Left colon (tissue), 2 donors: Measurements from ENCODE around the gene USP25. TPM values are rescaled to one million over a fixed set of nuclear protein-coding genes. Genes with fewer than 3 reads are reported as not detected.
A peak's percentile ranks its signal among the peaks of the same experiment; 100 is the strongest.
"Not testable (repeated sequence)": the region's sequence is repeated elsewhere in the genome, so short reads cannot be mapped to it uniquely, and the experiment has no call there.

ENCODE experiments used
- ATAC-seq: fragments of 200-7000 bp; cut with Tn5 transposase; one replicate; pipeline ENCODE4 v1.9.1; 2020; ENCODE audit warnings: mild to moderate bottlenecking, moderate library complexity
- DNase-seq, 2 donors: peaks; one replicate each; pipeline ENCODE4 v3.0.0-alpha.2; 2020
- intact Hi-C, 2 donors: fragments of 100-400 bp; cut with DNase I in 1 of 2; cut with micrococcal nuclease in 1 of 2; formaldehyde crosslinking; loops; one replicate each; pipeline versions ENCODE4 v1.11.2 to v1.14.0; 2022; cut with DNase I, micrococcal nuclease
- total RNA-seq, 2 donors: library from RNA; stranded (reverse); fragmentation: NEBNext Ultra II Directional; extraction: Animal tissue kit (Norgen Biotek cat#: 25700); gene quantifications; one replicate each; pipeline ENCODE4 v1.2.1, GENCODE V29; 2021
- donor health status: DM: no; HTN: no; CAD: no.
- donor health status: DM: yes; HTN: yes; CAD: no.

USP25 gene
- total RNA-seq, 2 donors from 2014 or later, result 33.8 to 38.9 TPM

- intact Hi-C loops, result no loop called here
- ATAC-seq (no peak), DNase-seq (no peak)
Measured at GRCh38 chr21:15728046-15728445, 1.7 kb upstream of the USP25 start.

DNA sequence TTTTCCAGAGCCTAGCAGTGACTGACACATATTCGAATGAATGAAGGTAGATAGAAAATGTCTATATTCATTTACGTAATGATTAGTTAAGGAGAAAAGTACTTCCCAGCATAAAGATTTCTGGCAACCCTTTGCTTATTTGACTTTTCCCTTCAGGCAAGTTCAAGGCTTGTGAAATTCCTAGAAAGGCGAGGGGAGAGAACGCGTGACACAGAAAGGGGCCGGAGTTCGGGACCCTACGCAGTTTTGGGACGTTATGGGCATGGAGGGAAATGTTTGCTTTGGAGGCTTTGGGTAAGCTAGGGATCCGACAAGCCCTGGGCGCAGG, 472 bp upstream of the USP25 start:
- no peak for DNase-seq
- intact Hi-C loops, result no loop called here
- no peak for ATAC-seq

DNA sequence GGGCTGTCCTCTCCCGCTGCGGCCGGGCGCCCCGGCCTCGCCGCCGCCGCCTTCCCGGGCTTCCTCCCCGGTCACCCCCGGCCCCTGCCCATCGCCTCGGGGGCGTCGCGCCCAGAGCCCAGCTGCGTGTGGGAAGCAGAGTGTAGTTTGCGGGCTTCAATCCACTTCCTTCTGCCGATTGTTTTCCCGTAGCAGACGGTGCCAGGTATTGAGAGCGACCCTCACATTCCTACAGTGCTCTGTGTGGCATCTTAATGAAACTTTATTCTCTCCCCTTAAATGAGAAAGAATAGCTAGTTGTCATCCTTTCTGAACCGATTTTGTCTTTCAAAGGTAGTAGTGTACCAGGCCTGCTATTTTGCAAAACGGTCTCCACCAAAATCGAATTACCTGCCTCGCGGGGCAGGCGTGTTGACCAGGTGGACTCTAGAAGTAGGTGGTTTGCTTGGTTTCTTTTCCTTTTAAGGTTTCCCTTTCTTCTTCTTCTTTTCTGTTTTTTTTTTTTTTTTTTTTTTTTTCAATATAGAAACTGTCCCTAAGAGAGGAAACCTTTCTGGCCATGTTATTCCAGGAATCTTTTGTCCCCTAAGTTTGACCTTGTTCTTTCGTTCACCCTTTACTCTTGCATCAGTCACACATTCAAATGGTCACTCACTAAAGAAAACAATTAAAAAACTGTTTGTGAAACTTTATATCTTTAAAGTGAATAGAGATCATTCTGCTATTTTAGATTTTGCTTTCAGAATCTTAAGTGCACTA, 881 bp downstream of the USP25 start:
- DNase-seq (peak in 1 of 2 donors; percentile 58), ATAC-seq (peak; percentile 11)
- intact Hi-C loops, result loop anchor here in 1 of 2 donors (5.0 kb wide), 1 partner anchor 97 kb away; no protein-coding TSS in a partner anchor

DNA sequence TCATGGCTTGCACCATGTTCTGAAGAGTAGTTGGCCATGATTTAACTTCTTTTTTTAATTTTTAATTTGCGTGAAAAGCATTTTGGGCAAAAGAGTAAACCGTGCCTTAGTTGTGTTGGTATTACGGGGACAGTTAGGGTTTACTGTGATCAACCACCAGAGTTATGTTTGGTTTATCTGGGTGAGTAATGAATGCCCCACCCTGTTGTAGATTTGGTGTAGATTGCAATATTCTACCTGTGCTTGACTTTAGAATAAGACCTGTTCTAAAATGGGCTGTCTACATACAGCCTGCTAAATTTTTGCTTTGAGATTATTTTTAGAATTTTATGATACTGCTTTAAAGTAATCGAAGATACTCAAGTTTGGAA, 1.4 kb downstream of the USP25 start:
- DNase-seq (no peak), ATAC-seq (peak; percentile 24)
- intact Hi-C loops, result loop anchor here in 1 of 2 donors (5.0 kb wide), 1 partner anchor 96 kb away; no protein-coding TSS in a partner anchor

DNA sequence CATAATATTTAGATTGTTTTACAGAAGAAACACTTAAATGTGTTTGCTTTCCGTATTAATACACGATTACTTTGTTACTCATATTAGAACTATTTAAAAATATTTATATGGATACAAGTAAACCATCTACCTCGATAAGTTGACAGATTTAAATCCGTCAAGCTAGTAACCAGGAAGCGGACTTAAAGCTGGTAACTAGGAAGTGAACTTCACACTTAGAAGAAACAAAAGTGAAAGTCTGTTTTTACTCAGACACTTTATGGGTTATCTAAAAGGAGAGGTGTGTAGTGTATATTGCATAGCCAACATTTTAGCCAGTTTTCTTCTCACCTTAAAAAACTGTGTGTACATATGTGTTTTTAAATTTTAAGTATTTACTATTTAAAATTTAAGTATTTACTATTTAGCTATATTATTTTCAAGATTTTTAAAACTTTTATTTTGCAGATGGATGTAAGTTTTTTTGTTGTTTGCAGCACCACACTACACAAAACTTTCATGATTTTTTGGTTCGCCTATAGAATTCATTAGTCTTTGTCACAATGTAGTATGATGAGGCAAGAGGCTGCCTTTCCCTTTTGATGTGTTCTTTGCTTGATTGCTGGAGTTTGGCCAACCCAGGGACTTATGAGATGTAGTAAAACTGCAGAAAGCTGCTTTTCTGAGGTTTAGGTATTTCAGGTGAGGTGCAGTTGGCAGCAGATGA, 2.7 kb downstream of the USP25 start:
- ATAC-seq, result peak; percentile 57
- no peak for DNase-seq
- intact Hi-C loops, result loop anchor here in 1 of 2 donors (5.0 kb wide), 1 partner anchor 95 kb away; no protein-coding TSS in a partner anchor

DNA sequence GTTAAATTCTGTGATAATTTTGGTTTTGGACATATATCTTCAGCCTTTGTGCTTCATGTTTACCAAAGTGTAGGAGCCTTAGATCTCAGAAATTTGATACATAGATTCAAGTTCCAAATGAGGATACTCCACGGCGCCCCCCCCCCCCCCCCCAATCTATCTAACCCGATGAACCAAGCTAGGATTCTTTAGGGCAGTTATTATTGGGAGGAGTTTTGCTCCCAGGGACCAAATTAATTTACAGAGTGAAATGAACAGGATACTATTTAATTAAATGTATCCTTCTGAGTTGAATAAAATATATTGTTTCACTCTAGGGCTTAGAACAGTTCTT, 3.2 kb downstream of the USP25 start:
- ATAC-seq, result no peak
- no peak for DNase-seq
- intact Hi-C loops, result loop anchor here in 1 of 2 donors (5.0 kb wide), 1 partner anchor 94 kb away; no protein-coding TSS in a partner anchor

DNA sequence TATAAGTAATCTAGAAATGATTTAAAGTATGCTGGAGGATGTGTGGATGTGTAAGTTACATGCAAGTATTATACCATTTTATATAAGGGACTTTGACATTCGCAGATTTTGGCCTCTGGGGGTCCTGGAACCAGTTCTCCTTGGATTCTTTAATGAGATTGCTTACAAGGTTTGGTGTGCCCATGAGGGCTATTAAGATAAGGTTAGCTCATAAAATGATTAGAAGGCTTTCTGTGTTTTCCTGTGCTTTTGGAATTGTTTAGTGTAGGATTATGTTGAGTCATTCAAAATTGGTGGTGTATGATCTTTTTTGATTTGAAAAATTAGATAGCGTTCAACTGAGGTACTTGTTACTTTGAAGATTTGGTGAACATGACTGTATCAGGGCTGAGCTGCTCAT, 5.6 kb downstream of the USP25 start:
- DNase-seq (no peak), ATAC-seq (no peak)
- intact Hi-C loops, result no loop called here

- intact Hi-C loops, DNase-seq: not testable (repeated sequence)
- peak; percentile 15 for ATAC-seq
Measured at GRCh38 chr21:15735931-15736330, 6.1 kb downstream of the USP25 start.

- intact Hi-C loops, ATAC-seq, DNase-seq: not testable (repeated sequence)
Measured at GRCh38 chr21:15738779-15739178, 9.0 kb downstream of the USP25 start.

- intact Hi-C loops, result no loop called here
- no peak for DNase-seq
- ATAC-seq, result no peak
Measured at GRCh38 chr21:15740383-15740782, 10.6 kb downstream of the USP25 start.

- intact Hi-C loops, result no loop called here
Measured at GRCh38 chr21:15741510-15741909, 11.7 kb downstream of the USP25 start.

DNA sequence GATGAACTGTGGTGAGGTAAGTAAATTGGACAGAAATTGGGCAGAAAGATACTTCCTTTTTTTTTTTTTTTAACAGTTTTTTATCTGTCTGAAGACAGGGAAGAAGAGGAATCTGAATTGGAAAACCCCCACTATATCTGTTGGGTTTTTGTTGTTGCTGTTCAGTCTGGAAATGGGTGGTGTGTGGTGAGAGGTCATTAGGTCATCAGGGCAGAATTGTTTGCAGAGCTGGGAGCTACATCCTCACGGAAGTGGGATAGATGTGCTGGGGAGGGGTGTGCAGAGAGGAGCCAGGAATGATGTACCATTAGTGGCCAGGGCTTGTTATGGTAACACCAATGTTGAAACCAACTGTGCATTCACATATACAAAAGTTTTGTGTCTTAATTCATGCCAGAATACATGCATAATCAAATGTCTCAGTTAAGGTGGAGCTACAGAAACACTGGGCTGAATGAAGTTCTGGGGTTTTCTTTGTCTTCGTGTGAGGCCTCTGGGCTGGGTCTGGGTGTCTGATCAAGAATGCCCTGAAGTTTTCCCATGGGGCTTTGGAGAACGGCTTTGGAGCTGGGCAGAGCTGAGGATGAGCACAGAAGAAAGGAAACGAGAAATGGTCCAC, 12.4 kb downstream of the USP25 start:
- DNase-seq (no peak), ATAC-seq (no peak)
- intact Hi-C loops, result no loop called here

More at GRCh38 chr21:15741510-15741909, 11.7 kb downstream of the USP25 start:
- DNase-seq (no peak), ATAC-seq (no peak)

DNA sequence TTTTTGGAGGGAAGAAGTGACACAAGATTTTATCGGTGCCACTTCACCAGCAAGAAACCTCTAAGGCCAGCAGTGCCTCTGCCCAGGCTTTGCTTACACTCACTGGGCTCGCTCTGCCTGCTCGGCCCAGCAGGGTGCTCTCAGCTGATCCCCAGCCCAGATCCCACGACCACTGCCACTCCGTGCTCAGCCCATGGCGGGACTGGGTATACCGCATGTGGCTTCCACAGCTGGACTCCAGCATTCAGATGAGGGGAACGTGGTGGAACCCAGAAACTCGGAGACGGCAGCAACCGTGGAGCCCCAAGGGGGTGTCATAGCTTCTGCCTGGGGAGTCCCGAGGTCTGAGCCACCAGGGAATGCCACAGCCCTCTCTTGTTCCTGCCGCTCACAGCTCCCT, 12.9 kb downstream of the USP25 start:
- ATAC-seq, result peak; percentile 21
- intact Hi-C loops, result no loop called here

DNA sequence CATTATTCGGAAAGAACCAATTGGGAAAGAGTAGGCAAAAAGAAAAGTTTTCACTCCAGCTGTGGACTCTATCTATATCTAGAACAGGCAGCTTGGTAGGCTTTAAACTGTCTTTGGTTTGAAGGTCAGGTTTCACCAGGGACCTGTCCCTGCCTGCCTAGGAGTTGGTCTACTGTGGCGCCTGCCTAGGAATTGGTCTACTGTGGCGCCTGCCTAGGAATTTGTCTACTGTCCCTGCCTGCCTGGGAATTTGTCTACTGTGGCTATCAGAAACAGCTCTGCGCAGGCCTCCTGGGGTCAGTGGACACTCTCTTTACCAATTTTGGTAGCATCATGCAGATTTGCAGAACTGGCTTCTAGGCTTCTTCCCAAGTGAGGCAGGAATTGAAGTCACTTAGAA, 13.8 kb downstream of the USP25 start:
- DNase-seq (no peak), ATAC-seq (peak; percentile 13)
- intact Hi-C loops, result no loop called here

More for the DNA sequence above, 12.9 kb downstream of the USP25 start:
- DNase-seq, result no peak

- ATAC-seq (no peak), DNase-seq (no peak)
- intact Hi-C loops, result no loop called here
Measured at GRCh38 chr21:15744926-15745325, 15.1 kb downstream of the USP25 start.

GRCh38 chr21:15748586-15748985, 18.8 kb downstream of the USP25 start:
- intact Hi-C loops, result no loop called here
- ATAC-seq (no peak), DNase-seq (no peak)

- DNase-seq, result no peak
- peak; percentile 83 for ATAC-seq
Measured at GRCh38 chr21:15749082-15749860, 19.5 kb downstream of the USP25 start.

GRCh38 chr21:15749861-15750159, 20.0 kb downstream of the USP25 start:
- intact Hi-C loops, result no loop called here
- no peak for DNase-seq
- no peak for ATAC-seq

More at GRCh38 chr21:15749082-15749860, 19.5 kb downstream of the USP25 start:
- intact Hi-C loops, result no loop called here

DNA sequence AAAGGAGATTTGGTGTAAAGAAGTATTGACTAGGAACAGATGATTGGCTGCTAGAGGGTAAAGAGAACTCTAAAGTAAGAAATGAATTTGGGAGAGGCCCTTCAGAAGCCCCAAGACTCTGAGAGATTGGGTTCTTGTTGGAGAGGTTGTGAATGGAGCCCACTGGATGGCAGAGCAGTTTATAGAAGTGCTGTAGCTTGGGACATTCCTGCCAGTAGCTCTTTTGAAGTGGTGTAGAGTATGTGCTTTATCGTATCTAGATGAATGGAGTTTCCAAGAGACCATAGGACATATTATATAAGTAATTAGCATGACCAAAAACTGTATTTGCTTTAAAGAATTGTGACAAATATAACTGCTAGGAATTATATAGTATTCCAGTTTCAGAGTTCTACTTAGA, 21.3 kb downstream of the USP25 start:
- intact Hi-C loops, result no loop called here
- ATAC-seq, result no peak
- no peak for DNase-seq
